NCI-H128 (cell line): Measurements from ENCODE around the gene AKAP3.

ENCODE experiments used
- DNase-seq: peaks from one replicate; lab custom pipeline; 2025; ENCODE audit not compliant: unreplicated experiment; lab: John Stamatoyannopoulos, UW

Gene AKAP3

GRCh38 chr12:4603421-4603820 is 45.4 kb downstream of the AKAP3 start:
- DNase-seq, result no peak

- no peak for DNase-seq
Observed at GRCh38 chr12:4595881-4596280, 53.0 kb downstream of the AKAP3 start.

DNA sequence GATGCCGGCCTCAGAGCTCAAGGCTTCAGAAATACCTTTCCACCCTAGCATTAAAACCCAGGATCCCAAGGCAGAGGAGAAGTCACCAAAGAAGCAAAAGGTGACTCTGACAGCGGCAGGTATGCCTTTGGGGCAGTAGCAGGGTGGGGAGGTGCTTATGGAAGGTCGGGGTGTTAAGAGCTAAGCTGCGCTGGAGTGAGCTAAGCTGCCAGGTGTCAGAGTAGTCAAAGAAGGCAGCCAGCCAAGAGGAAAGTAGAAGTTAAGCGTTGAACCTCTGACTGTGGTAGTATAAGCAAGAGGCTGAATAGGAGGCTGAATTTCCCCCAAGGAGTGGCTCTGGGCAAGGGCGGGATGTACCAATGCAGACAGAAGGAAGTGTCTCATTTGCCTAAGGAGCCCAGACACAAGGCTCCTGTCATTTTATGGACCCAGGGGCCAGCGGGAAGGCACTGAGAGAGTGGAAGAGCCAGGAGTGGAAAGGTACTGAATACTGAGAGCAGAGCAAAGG is 57.6 kb downstream of the AKAP3 start:
- no peak for DNase-seq

DNA sequence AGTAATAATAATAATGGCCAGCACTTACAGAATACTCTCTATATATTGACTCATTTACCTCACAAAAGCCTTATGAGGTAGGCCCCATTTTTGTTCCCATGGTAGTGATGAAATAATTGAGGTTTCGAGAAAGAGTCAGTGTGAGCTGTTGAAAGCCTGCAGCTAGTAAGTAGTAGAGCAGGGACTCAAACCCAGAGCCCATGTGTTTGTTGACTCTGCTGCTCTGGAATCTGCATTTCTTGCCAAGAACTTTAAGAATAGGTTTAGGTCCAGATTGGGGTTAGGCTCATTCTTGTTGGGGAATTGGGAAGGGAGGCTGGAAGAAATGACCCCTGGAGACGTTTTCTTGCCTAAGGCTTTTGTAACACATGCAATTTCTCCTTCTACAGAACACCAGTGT is 58.9 kb downstream of the AKAP3 start:
- DNase-seq, result no peak

GRCh38 chr12:4588916-4589315 is 59.9 kb downstream of the AKAP3 start:
- no peak for DNase-seq

- no peak for DNase-seq
Observed at GRCh38 chr12:4587108-4587507, 61.7 kb downstream of the AKAP3 start.

GRCh38 chr12:4586500-4586899 is 62.4 kb downstream of the AKAP3 start:
- no peak for DNase-seq

DNA sequence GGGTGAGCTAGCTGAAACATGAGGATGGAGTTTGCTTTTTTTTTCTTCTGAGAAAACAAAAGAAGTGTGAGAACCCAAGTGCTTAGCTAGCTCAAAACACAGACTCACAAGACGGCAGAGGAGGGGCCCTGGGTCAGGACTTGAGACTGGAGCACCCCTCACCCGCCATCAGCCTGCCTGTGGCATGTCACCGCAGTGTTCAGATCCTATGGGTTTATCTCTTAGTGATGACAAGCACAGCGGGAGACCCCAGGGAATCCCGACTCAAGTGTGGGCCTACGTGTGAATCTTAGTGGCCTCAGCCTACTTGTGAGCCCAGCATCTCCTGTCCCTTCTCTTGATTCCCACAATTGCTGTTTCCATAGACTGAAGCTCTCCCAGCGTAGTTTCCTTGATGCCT is 64.0 kb downstream of the AKAP3 start:
- no peak for DNase-seq

DNA sequence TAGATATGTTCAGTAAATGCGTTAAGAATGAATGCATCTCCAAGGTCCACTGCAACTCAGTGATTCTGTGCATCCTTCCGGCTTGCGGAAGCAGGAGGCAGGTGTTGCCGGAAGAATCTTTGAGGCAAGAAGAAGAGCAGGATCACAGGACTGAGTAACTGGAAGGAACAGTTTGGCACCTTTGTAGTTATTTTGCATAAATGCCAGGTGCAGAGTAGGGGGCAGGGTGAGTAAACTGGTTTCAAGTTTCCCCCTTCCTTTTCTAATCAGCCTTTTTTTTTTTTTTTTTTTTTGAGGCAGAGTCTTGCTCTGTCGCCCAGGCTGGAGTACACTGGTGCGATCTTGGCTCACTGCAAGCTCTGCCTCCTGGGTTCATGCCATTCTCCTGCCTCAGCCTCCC is 64.6 kb downstream of the AKAP3 start:
- no peak for DNase-seq

DNA sequence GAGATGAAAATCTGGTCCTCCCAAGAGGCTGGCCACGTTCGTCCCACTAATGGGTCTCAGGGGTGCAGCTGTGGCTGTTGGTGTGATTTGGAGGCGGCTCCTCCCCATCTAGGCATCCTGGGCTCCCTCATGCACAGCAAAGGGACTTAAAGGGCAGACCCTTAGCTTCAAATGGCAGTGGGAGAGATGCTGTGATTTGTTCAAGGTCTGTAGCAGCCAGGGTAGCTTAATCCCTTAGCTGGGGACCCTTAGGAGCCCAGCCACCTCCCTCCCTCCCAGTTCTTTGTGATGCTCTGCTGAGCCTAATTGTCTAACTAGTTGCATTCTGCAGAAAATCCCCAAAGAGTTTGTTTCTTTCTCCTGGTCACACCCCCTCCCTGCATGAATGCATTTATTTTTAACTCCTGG is 68.6 kb downstream of the AKAP3 start:
- DNase-seq, result no peak

GRCh38 chr12:4579305-4580102 is 69.3 kb downstream of the AKAP3 start:
- no peak for DNase-seq

DNA sequence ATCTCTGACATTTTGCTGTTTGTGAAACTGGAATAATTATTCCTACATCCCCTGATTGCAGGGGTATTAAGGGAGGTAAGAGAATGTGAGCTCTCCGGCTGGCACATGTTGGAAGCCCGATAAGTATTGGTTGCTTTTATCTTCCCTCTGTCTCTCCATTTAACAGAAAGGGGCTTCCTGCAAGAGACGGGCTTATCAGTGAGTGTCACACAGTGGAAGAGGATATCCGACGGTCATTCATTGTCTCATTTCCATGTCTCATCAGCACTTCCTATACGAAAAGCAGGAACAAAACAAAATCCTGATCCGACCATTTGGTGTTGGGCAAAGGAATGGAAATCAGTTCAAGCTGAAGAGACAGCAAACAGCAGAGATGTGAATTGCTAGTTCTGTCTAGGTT is 76.2 kb downstream of the AKAP3 start:
- DNase-seq, result no peak

- DNase-seq, result no peak
Observed at GRCh38 chr12:4569261-4569660, 79.6 kb downstream of the AKAP3 start.

GRCh38 chr12:4567073-4567881 is 81.6 kb downstream of the AKAP3 start:
- DNase-seq, result no peak

DNA sequence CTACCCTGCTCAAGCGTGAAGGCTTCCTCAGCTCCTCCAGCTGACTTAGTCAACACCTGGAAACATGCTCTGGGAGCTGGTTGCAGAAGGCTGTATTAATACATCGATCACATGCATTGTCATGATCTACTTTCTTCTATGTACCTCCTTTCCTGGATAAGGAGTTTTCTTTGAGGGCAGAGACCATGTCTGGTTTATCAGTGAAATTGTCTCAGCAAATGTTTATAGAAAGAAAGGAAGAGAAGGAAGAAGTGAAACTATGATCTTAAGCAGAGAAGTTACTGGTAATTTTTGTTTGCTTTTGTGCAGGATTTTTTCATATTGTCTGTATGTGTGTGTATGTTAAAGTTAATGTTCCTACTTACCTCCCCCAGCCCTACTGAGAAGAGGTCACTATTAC is 82.4 kb downstream of the AKAP3 start:
- no peak for DNase-seq
